Stomach (tissue), 4 donors: ENCODE results near the gene F2.

Experiments
- CTCF ChIP-seq, 7 experiments: fragments of 450-650 bp in 4 of 7; fragments of 200-600 bp in 3 of 7; sonication (generic) in 3 of 7; IDR thresholded peaks; one replicate each; pipeline ENCODE4 v1.5.1; 2016 to 2019; ENCODE audit warnings: antibody characterized with exemption in 7 of 7, control low read depth in 2 of 7, mild to moderate bottlenecking in 1 of 7
- POLR2A ChIP-seq, 4 donors: fragments of 450-650 bp; IDR thresholded peaks; one replicate each; pipeline ENCODE4 v1.6.1; 2016; ENCODE audit warnings: antibody characterized with exemption in 4 of 4, control low read depth in 2 of 4, mild to moderate bottlenecking in 1 of 4, moderate library complexity in 1 of 4

GRCh38 chr11:46737699-46738098 lies 18.7 kb downstream of the F2 start:
- TF ChIP-seq CTCF (IDR thresholded peaks at IDR 0.05) (no peak), POLR2A (IDR thresholded peaks at IDR 0.05) (no peak)
